ELR (cell line): ENCODE data around the gene PTPMT1.
A peak's percentile ranks its signal among the peaks of the same experiment; 100 is the strongest.
"Not testable (repeated sequence)": the region's sequence is repeated elsewhere in the genome, so short reads cannot be mapped to it uniquely, and the experiment has no call there.

Source experiments
- DNase-seq: peaks from one replicate; pipeline ENCODE4 v3.0.0-alpha.2; 2015; ENCODE audit warnings: low read depth

The PTPMT1 gene

GRCh38 chr11:47550288-47551047 lies 14.9 kb upstream of the PTPMT1 start:
- DNase-seq: no peak

- peak; percentile 64 for DNase-seq
These were observed 14.3 kb upstream of the PTPMT1 start for GRCh38 chr11:47551086-47551485.

- DNase-seq: peak; percentile 66
These were observed 13.3 kb upstream of the PTPMT1 start for GRCh38 chr11:47552056-47552565.

GRCh38 chr11:47552566-47553405 lies 12.6 kb upstream of the PTPMT1 start, which contains the start of gene CELF1:
CELF1 (minus strand) TSS chr11:47553132; CDS start chr11:47499523, 53,609 bp downstream.
- DNase-seq: peak; percentile 93

- DNase-seq: no peak
These were observed 12.0 kb upstream of the PTPMT1 start for GRCh38 chr11:47553406-47553743.

GRCh38 chr11:47557004-47557403 lies 8.4 kb upstream of the PTPMT1 start:
- not testable (repeated sequence) for DNase-seq

GRCh38 chr11:47558695-47559094 lies 6.7 kb upstream of the PTPMT1 start:
- DNase-seq: no peak

GRCh38 chr11:47560426-47560825 lies 5.0 kb upstream of the PTPMT1 start:
- no peak for DNase-seq

GRCh38 chr11:47562393-47562792 lies 3.0 kb upstream of the PTPMT1 start:
- not testable (repeated sequence) for DNase-seq

GRCh38 chr11:47564366-47564765 lies 1.0 kb upstream of the PTPMT1 start:
- DNase-seq: not testable (repeated sequence)

- DNase-seq: no peak
These were observed 463 bp upstream of the PTPMT1 start for GRCh38 chr11:47564933-47565339.

GRCh38 chr11:47566149-47566698 lies 825 bp downstream of the PTPMT1 start:
- DNase-seq: peak; percentile 46

- no peak for DNase-seq
These were observed 4.2 kb downstream of the PTPMT1 start for GRCh38 chr11:47569646-47570045.

- no peak for DNase-seq
These were observed 5.4 kb downstream of the PTPMT1 start for GRCh38 chr11:47570651-47571356.

- DNase-seq: no peak
These were observed 5.9 kb downstream of the PTPMT1 start for GRCh38 chr11:47571357-47571729.

- DNase-seq: peak; percentile 83
These were observed 6.5 kb downstream of the PTPMT1 start for GRCh38 chr11:47571895-47572294.

- DNase-seq: no peak
These were observed 7.4 kb downstream of the PTPMT1 start for GRCh38 chr11:47572715-47573255.

GRCh38 chr11:47573321-47573720 lies 7.9 kb downstream of the PTPMT1 start:
- DNase-seq: no peak

GRCh38 chr11:47577460-47578041 lies 12.2 kb downstream of the PTPMT1 start:
- DNase-seq: peak; percentile 50

- peak; percentile 92 for DNase-seq
These were observed 13.4 kb downstream of the PTPMT1 start, which contains the start of the genes KBTBD4 and NDUFS3 for GRCh38 chr11:47578524-47579494. KBTBD4 (minus strand) TSS chr11:47578970; CDS start chr11:47578951, 19 bp downstream. NDUFS3 (plus strand) TSS chr11:47579074; CDS start chr11:47579092, 18 bp downstream.
